ENCODE measurements around the gene EXOC8.

The EXOC8 gene

DNA sequence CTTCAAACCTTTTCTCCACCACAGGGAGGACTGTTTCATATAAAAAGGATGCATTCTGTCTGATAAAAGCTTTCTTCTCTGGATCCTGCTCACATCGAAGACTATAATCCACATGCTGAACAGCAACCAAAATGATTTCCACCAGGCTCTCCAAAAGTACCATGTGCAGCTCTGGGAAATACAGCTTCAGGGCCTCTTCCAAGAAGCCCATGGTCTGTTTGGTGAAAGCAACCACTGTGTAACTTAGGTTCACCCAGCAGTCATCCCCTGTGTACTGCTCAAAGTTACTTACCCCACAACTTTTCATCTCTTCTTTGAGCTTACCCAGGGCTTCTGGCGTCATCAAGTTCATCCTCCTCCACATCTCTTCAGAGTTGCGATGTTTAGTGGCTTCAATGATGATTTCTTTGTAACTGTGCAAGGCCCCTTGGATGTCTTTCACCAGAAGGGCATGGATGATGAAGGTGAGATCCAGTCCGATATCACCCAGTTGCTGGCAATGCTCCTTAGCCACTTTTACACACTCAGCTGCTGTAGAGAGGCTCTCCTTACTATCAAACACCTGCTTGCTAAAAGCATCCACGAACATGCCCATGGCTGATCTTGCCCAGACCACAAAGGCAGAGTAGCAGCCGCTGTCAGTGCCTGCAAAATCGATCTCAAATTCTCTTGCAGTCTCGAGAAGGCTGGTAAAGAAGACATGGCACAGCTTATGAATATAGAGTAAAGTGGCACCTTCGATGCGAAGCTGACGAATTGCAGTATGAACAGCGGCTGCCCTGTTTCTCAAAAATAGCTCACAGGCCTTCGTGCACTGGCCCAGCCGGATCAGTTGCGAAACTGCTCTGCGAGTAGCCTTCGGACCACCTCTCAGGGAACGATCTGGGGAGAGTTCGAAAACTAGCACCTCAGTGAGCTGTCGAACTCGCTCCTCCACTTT lies 1.7 kb downstream of the EXOC8 start:
- 86 to 88% methylated on average over 21 of the region's 21 CpGs for WGBS, 2 experiments
- Histone ChIP-seq H3K27me3 (ENCODE audit: control insufficient read depth, insufficient read depth, low read length, poor library complexity, severe bottlenecking) (no peaks in the 10 kb centered on the region), H3K4me1 (ENCODE audit: control insufficient read depth, insufficient read depth, low read length) (peaks cover 24% of the 10 kb centered on the region), H3K9me3 (ENCODE audit: control insufficient read depth, low read length) (no peaks in the 10 kb centered on the region), H3K36me3 (ENCODE audit: control insufficient read depth, insufficient read depth, low read length) (no peaks in the 10 kb centered on the region), H3K4me3 (ENCODE audit: insufficient read depth, low read depth, low read length) (peak overlapping the region; percentile 76), H3K27ac (ENCODE audit: insufficient read depth, low read depth, low read length, poor library complexity, severe bottlenecking) (no peak overlapping the region)

- H3K36me3 ChIP-seq (ENCODE audit: control insufficient read depth, insufficient read depth, low read length) = no peaks in the 10 kb centered on the region
- WGBS, 2 experiments = 97 to 98% methylated on average over 5 to 6 of the region's 6 CpGs
- H3K4me1 ChIP-seq (ENCODE audit: control insufficient read depth, insufficient read depth, low read length) = peaks cover 24% of the 10 kb centered on the region
- H3K27me3 ChIP-seq (ENCODE audit: control insufficient read depth, insufficient read depth, low read length, poor library complexity, severe bottlenecking) = no peaks in the 10 kb centered on the region
- no peaks in the 10 kb centered on the region for H3K9me3 ChIP-seq (ENCODE audit: control insufficient read depth, low read length)
- no peak overlapping the region for H3K4me3 ChIP-seq (ENCODE audit: insufficient read depth, low read depth, low read length)
- H3K27ac ChIP-seq (ENCODE audit: insufficient read depth, low read depth, low read length, poor library complexity, severe bottlenecking) = no peak overlapping the region
These were observed 2.7 kb downstream of the EXOC8 start for GRCh38 chr1:231334952-231335351.

DNA sequence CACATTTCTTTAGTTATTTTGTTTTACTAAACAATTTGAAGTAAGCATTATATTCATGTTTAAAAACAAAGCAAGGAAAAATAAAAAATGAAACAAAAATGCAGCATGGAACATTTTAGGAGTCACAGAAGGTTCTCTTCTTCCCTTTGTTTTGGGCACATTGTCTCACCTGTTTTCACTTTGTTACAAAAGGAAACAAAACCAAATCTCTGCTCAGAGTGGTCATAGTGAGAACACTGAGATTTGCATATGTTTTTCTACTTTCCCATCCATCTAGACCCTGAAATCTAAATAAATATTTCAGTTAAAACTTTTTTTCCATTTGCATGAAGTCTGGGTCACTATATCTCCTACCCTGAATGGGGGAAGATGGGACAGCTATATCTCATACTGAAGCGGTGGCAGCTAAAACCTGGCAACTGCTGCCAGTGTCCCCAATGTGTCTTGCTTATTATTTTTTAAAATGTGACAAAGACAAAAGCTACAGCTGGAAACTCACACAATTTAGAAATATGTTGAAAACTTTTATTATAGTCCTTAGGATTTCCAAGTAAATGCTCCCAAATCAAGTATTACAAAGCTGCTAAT lies 3.5 kb downstream of the EXOC8 start:
- peak overlapping the region; percentile 2 for H3K4me3 ChIP-seq (ENCODE audit: insufficient read depth, low read depth, low read length)
- no peak overlapping the region for H3K27ac ChIP-seq (ENCODE audit: insufficient read depth, low read depth, low read length, poor library complexity, severe bottlenecking)
- H3K4me1 ChIP-seq (ENCODE audit: control insufficient read depth, insufficient read depth, low read length) = peaks cover 18% of the 10 kb centered on the region
- 92% methylated on average over 1 of the region's 1 CpG; no CpG with 5 or more reads in 1 of the 2 experiments for WGBS, 2 experiments
- H3K9me3 ChIP-seq (ENCODE audit: control insufficient read depth, low read length) = no peaks in the 10 kb centered on the region
- no peaks in the 10 kb centered on the region for H3K36me3 ChIP-seq (ENCODE audit: control insufficient read depth, insufficient read depth, low read length)
- H3K27me3 ChIP-seq (ENCODE audit: control insufficient read depth, insufficient read depth, low read length, poor library complexity, severe bottlenecking) = no peaks in the 10 kb centered on the region

DNA sequence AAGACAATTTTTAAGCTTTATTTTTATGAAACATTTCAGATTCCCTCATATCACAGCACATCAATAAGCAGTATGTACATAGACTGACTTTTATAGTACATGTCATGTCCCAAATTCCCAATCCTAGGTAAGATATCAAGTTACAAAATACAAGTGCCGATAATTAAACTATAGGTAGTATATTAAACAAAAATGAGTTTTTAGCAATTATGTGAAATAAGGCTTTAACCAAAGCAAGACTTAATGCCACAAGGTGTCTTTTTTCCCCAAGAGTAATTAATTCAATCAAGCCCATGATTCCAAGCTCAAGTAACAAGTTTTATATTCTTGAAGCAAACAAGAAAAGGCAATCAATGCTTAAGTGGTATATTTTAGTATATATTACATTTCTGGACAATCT lies 4.9 kb downstream of the EXOC8 start:
- Histone ChIP-seq H3K4me3 (ENCODE audit: insufficient read depth, low read depth, low read length) (no peak overlapping the region), H3K9me3 (ENCODE audit: control insufficient read depth, low read length) (no peaks in the 10 kb centered on the region), H3K4me1 (ENCODE audit: control insufficient read depth, insufficient read depth, low read length) (peaks cover 18% of the 10 kb centered on the region), H3K27ac (ENCODE audit: insufficient read depth, low read depth, low read length, poor library complexity, severe bottlenecking) (no peak overlapping the region), H3K36me3 (ENCODE audit: control insufficient read depth, insufficient read depth, low read length) (no peaks in the 10 kb centered on the region), H3K27me3 (ENCODE audit: control insufficient read depth, insufficient read depth, low read length, poor library complexity, severe bottlenecking) (no peaks in the 10 kb centered on the region)
- WGBS, 2 experiments = 100% methylated on average over 1 of the region's 1 CpG; no CpG with 5 or more reads in 1 of the 2 experiments

GRCh38 chr1:231329483-231329882 lies 8.2 kb downstream of the EXOC8 start:
- no peaks in the 10 kb centered on the region for H3K4me1 ChIP-seq (ENCODE audit: control insufficient read depth, insufficient read depth, low read length)
- no peaks in the 10 kb centered on the region for H3K27me3 ChIP-seq (ENCODE audit: control insufficient read depth, insufficient read depth, low read length, poor library complexity, severe bottlenecking)
- no peak overlapping the region for H3K4me3 ChIP-seq (ENCODE audit: insufficient read depth, low read depth, low read length)
- no peaks in the 10 kb centered on the region for H3K36me3 ChIP-seq (ENCODE audit: control insufficient read depth, insufficient read depth, low read length)
- H3K9me3 ChIP-seq (ENCODE audit: control insufficient read depth, low read length) = no peaks in the 10 kb centered on the region
- WGBS, 2 experiments = 91 to 93% methylated on average over 7 of the region's 7 CpGs
- H3K27ac ChIP-seq (ENCODE audit: insufficient read depth, low read depth, low read length, poor library complexity, severe bottlenecking) = no peak overlapping the region

DNA sequence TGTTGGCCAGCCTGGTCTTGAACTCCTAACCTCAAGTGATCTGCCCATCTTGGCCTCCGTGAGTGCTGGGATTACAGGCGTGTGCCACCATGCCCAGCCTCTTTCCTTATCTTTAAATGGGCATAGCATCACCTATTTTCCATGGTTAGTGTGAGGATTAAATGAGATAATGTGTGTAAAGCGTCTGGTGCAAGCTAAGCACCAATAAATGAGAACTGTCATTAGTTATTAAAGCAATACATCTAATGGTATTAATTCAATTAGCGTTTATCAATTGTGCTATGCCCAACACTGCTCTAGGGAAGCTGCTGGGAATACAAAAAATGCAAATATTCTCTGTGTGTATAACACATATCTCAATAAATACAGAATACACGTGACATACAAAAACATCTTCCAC lies 10.0 kb downstream of the EXOC8 start:
- Histone ChIP-seq H3K9me3 (ENCODE audit: control insufficient read depth, low read length) (no peaks in the 10 kb centered on the region), H3K4me1 (ENCODE audit: control insufficient read depth, insufficient read depth, low read length) (no peaks in the 10 kb centered on the region), H3K27ac (ENCODE audit: insufficient read depth, low read depth, low read length, poor library complexity, severe bottlenecking) (no peak overlapping the region), H3K4me3 (ENCODE audit: insufficient read depth, low read depth, low read length) (no peak overlapping the region), H3K36me3 (ENCODE audit: control insufficient read depth, insufficient read depth, low read length) (no peaks in the 10 kb centered on the region), H3K27me3 (ENCODE audit: control insufficient read depth, insufficient read depth, low read length, poor library complexity, severe bottlenecking) (no peaks in the 10 kb centered on the region)
- 84 to 89% methylated on average over 4 of the region's 5 CpGs for WGBS, 2 experiments

- H3K9me3 ChIP-seq (ENCODE audit: control insufficient read depth, low read length) = no peaks in the 10 kb centered on the region
- no peaks in the 10 kb centered on the region for H3K4me1 ChIP-seq (ENCODE audit: control insufficient read depth, insufficient read depth, low read length)
- H3K27me3 ChIP-seq (ENCODE audit: control insufficient read depth, insufficient read depth, low read length, poor library complexity, severe bottlenecking) = no peaks in the 10 kb centered on the region
- no peak overlapping the region for H3K27ac ChIP-seq (ENCODE audit: insufficient read depth, low read depth, low read length, poor library complexity, severe bottlenecking)
- H3K4me3 ChIP-seq (ENCODE audit: insufficient read depth, low read depth, low read length) = no peak overlapping the region
- no peaks in the 10 kb centered on the region for H3K36me3 ChIP-seq (ENCODE audit: control insufficient read depth, insufficient read depth, low read length)
- 86 to 98% methylated on average over 1 of the region's 1 CpG for whole genome bisulfite sequencing, 2 experiments
These were observed 11.4 kb downstream of the EXOC8 start for GRCh38 chr1:231326248-231326647.

GRCh38 chr1:231324660-231325059 lies 13.0 kb downstream of the EXOC8 start:
- Histone ChIP-seq H3K4me3 (ENCODE audit: insufficient read depth, low read depth, low read length) (no peak overlapping the region), H3K4me1 (ENCODE audit: control insufficient read depth, insufficient read depth, low read length) (no peaks in the 10 kb centered on the region), H3K27ac (ENCODE audit: insufficient read depth, low read depth, low read length, poor library complexity, severe bottlenecking) (no peak overlapping the region), H3K27me3 (ENCODE audit: control insufficient read depth, insufficient read depth, low read length, poor library complexity, severe bottlenecking) (no peaks in the 10 kb centered on the region), H3K36me3 (ENCODE audit: control insufficient read depth, insufficient read depth, low read length) (no peaks in the 10 kb centered on the region), H3K9me3 (ENCODE audit: control insufficient read depth, low read length) (no peaks in the 10 kb centered on the region)
- 84 to 89% methylated on average over 5 of the region's 5 CpGs for WGBS, 2 experiments

DNA sequence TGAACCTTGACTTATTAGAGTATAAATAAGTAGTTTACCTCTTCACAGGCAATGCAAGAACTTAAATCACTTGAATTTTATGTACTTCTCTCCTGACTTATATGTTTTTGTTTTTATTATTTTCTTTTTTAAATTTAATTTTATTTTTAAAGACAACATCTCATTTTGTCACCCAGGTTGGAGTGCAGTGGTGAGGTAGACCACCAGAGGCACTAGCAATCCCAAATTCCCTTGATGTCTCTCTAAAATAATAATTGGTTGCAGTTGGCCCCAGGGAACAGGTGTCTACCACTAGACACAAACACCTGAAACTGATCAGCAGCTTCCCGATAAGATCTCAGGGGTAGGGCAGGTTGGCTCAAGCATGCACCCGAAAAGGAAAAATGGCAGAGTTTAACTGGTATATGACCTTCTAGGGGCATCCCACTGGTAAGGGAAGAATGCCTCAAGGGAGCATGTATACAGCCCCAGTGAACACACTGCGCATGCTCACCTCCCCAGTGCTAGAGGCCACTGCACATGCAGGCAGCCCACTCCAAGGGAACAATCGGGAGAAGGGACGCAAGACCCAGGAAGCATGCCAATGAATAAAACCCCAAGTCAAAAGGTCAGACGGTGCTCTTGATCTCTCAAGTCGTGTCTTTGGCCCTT lies 14.6 kb downstream of the EXOC8 start:
- no peaks in the 10 kb centered on the region for H3K9me3 ChIP-seq (ENCODE audit: control insufficient read depth, low read length)

DNA sequence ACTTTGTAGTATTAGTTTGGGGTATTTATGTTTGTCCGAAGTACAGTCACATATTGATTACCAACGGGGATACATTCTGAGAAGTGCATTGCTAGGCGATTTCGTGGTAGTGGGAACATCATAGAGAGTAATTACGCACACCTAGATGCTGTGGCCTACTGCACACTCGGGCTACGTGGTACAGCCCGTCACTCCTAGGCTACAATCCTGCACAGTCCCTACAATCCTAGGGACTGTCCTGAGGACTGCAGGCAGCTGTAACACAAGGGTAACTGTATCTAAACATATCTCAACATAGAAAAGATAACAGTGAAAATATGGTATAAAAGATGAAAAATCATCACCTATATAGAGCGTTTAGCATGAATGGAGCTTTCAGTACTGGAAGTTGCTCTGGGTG lies 18.6 kb downstream of the EXOC8 start:
- H3K27ac ChIP-seq (ENCODE audit: insufficient read depth, low read depth, low read length, poor library complexity, severe bottlenecking) = no peak overlapping the region
- H3K9me3 ChIP-seq (ENCODE audit: control insufficient read depth, low read length) = no peaks in the 10 kb centered on the region
- H3K36me3 ChIP-seq (ENCODE audit: control insufficient read depth, insufficient read depth, low read length) = no peaks in the 10 kb centered on the region
- H3K4me1 ChIP-seq (ENCODE audit: control insufficient read depth, insufficient read depth, low read length) = no peaks in the 10 kb centered on the region
- 89 to 95% methylated on average over 9 of the region's 9 CpGs for WGBS, 2 experiments
- no peak overlapping the region for H3K4me3 ChIP-seq (ENCODE audit: insufficient read depth, low read depth, low read length)
- peaks cover 2% of the 10 kb centered on the region for H3K27me3 ChIP-seq (ENCODE audit: control insufficient read depth, insufficient read depth, low read length, poor library complexity, severe bottlenecking)

More for the DNA sequence above, 14.6 kb downstream of the EXOC8 start:
- Histone ChIP-seq H3K4me1 (ENCODE audit: control insufficient read depth, insufficient read depth, low read length) (no peaks in the 10 kb centered on the region), H3K27me3 (ENCODE audit: control insufficient read depth, insufficient read depth, low read length, poor library complexity, severe bottlenecking) (no peaks in the 10 kb centered on the region), H3K36me3 (ENCODE audit: control insufficient read depth, insufficient read depth, low read length) (no peaks in the 10 kb centered on the region), H3K4me3 (ENCODE audit: insufficient read depth, low read depth, low read length) (no peak overlapping the region), H3K27ac (ENCODE audit: insufficient read depth, low read depth, low read length, poor library complexity, severe bottlenecking) (no peak overlapping the region)
- 91 to 92% methylated on average over 7 of the region's 7 CpGs for WGBS, 2 experiments
